K562 (cell line): ENCODE data around the gene DENND1A. TPM values are rescaled to one million over a fixed set of nuclear protein-coding genes. Genes with fewer than 3 reads are reported as not detected.

ENCODE experiments used
- ATAC-seq: fragments of 200-7000 bp; cut with Tn5 transposase; 3 replicates; pipeline ENCODE4 v1.9.1; 2020; ENCODE audit warnings: moderate library complexity
- BruUV-seq: library from RNA; stranded (reverse); fragments of 400-500 nt; replicated peaks from 2 replicates; lab custom pipeline; 2021; lab: Mats Ljungman, UMichigan
- CTCF ChIA-PET: fragments of 300-600 bp; formaldehyde crosslinking; extraction: SDS; loops from one replicate; lab custom pipeline; 2021; ENCODE audit warnings: low intra/inter-chr PET ratio; lab: Yijun Ruan, JAX
- POLR2A ChIA-PET: fragments of 300-600, 350-650 bp; sonication (Branson Sonifier 250); formaldehyde crosslinking; extraction: SDS; loops from one replicate; lab custom pipeline; 2021; ENCODE audit warnings: antibody characterized with exemption, inconsistent platforms; lab: Yijun Ruan, JAX
- DNase-seq, 4 experiments: peaks; one replicate each; pipeline versions ENCODE4 v3.0.0 to v3.0.0-alpha.2; 2011 to 2018; ENCODE audit warnings: low spot score in 3 of 4, mixed read lengths in 3 of 4; ENCODE audit errors: extremely low read depth in 1 of 4
- FAIRE-seq: peaks from 2 replicates; lab custom pipeline; 2011; peaks lifted over from hg19 to GRCh38; lab: Jason Lieb, UNC
- H2AFZ ChIP-seq: 2 replicates; pipeline ENCODE4 v1.6.0; 2011; ENCODE audit warnings: low read depth, low read length, control low read depth, inconsistent platforms
- H3K27ac ChIP-seq: fragments of 200-600 bp; 3 replicates; pipeline ENCODE4 v1.8.0; 2011; ENCODE audit warnings: low read depth, mild to moderate bottlenecking, control low read depth, inconsistent platforms, low read length, moderate library complexity, mixed read lengths; ENCODE audit errors: extremely low read depth
- H3K27me3 ChIP-seq, 2 experiments: fragments of 300-600 bp in 1 of 2; 2 replicates in 1 of 2; 3 replicates in 1 of 2; pipeline versions ENCODE4 v1.6.0 to v1.8.0; 2011; ENCODE audit warnings: inconsistent platforms in 2 of 2, low read length in 2 of 2, mild to moderate bottlenecking in 1 of 2, mixed read lengths in 1 of 2, moderate library complexity in 1 of 2; ENCODE audit not compliant: control insufficient read depth in 2 of 2, insufficient read depth in 2 of 2
- H3K36me3 ChIP-seq: fragments of 300-600 bp; 3 replicates; pipeline ENCODE4 v1.8.0; 2011; ENCODE audit warnings: mild to moderate bottlenecking, low read length, inconsistent platforms; ENCODE audit not compliant: control insufficient read depth, insufficient read depth
- H3K4me1 ChIP-seq, 2 experiments: fragments of 200-600 bp in 1 of 2; replicated peaks in 1 of 2; 2 replicates in 1 of 2; 3 replicates in 1 of 2; pipeline versions ENCODE4 v1.5.1 to v1.8.0; 2011; ENCODE audit warnings: inconsistent platforms in 2 of 2, low read length in 2 of 2, mild to moderate bottlenecking in 1 of 2, mixed read lengths in 1 of 2, moderate library complexity in 1 of 2; ENCODE audit not compliant: control insufficient read depth in 2 of 2, insufficient read depth in 2 of 2
- H3K4me2 ChIP-seq: 2 replicates; pipeline ENCODE4 v1.6.1; 2011; ENCODE audit warnings: low read length, control low read depth, inconsistent platforms, mixed read lengths; ENCODE audit not compliant: insufficient read depth
- H3K4me3 ChIP-seq: fragments of 200-600 bp; sonication (generic), shearing (Covaris generic); 2 replicates; pipeline ENCODE4 v1.5.1; 2016; ENCODE audit warnings: control low read depth, inconsistent platforms
- H3K79me2 ChIP-seq: fragments of 200-600 bp; 3 replicates; pipeline ENCODE4 v1.8.0; 2011; ENCODE audit warnings: low read length, inconsistent platforms; ENCODE audit not compliant: control insufficient read depth, insufficient read depth
- H3K9ac ChIP-seq, 2 experiments: 2 replicates each; pipeline versions ENCODE4 v1.6.0 to v1.6.1; 2011; ENCODE audit warnings: low read depth in 2 of 2, low read length in 2 of 2, control low read depth in 1 of 2, inconsistent platforms in 1 of 2, mild to moderate bottlenecking in 1 of 2, mixed read lengths in 1 of 2; ENCODE audit not compliant: insufficient read depth in 1 of 2
- H3K9me1 ChIP-seq: one replicate; pipeline ENCODE4 v1.6.0; 2011; ENCODE audit warnings: inconsistent platforms, mild to moderate bottlenecking, low read length, moderate library complexity; ENCODE audit not compliant: control insufficient read depth, insufficient read depth
- H3K9me3 ChIP-seq: replicated peaks from 2 replicates; pipeline ENCODE4 v1.5.1; 2011; ENCODE audit warnings: low read depth, low read length, inconsistent platforms; ENCODE audit not compliant: control insufficient read depth, insufficient read depth
- H4K20me1 ChIP-seq: replicated peaks from 2 replicates; pipeline ENCODE4 v1.6.1; 2011; ENCODE audit warnings: low read length, inconsistent platforms, mixed read lengths; ENCODE audit not compliant: control insufficient read depth, insufficient read depth
- CBFB ChIP-seq: sonication (generic); formaldehyde crosslinking; IDR thresholded peaks from 2 replicates; pipeline ENCODE4 v1.4.0; 2020; ENCODE audit warnings: mild to moderate bottlenecking, missing genetic modification reagents
- HDGF ChIP-seq: fragments of 450-650 bp; IDR thresholded peaks from 2 replicates; pipeline ENCODE4 v1.6.1; 2016
- NR1H2 ChIP-seq: sonication (generic); formaldehyde crosslinking; IDR thresholded peaks from 2 replicates; pipeline ENCODE4 v1.4.0; 2020; ENCODE audit warnings: mild to moderate bottlenecking, missing genetic modification reagents
- ZNF639 ChIP-seq, 2 experiments: fragments of 200-800 bp in 1 of 2; sonication (Bioruptor generic) in 1 of 2; sonication (generic) in 1 of 2; formaldehyde crosslinking in 1 of 2; IDR thresholded peaks in 1 of 2; conservative IDR thresholded peaks in 1 of 2; 2 replicates each; pipeline versions ENCODE4 v1.5.0 to v1.6.1; 2016 to 2020; ENCODE audit warnings: missing compliant biosample characterization in 1 of 2, missing genetic modification characterization in 1 of 2, missing genetic modification reagents in 1 of 2
- ZNF79 ChIP-seq: fragments of 250-450 bp; sonication (Bioruptor Pico); IDR thresholded peaks from 2 replicates; pipeline ENCODE4 v1.4.0; 2020; ENCODE audit warnings: low read depth, mild to moderate bottlenecking, moderate library complexity
- WGBS: fragments of 100-300 bp; shearing (Covaris generic); methylation state at CpG from one replicate; pipeline ENCODE4 v1.1.6; 2016; ENCODE audit warnings: low coverage, mixed read lengths; ENCODE audit not compliant: insufficient coverage; ENCODE audit errors: missing lambda C conversion rate; 5-methylcytosine and 5-hydroxymethylcytosine counted together
- in situ Hi-C: fragments of 300-500 bp; cut with MboI; formaldehyde crosslinking; loops from 4 replicates; pipeline ENCODE4 v1.15.0; 2018; ENCODE audit warnings: inconsistent platforms, mixed read lengths
- intact Hi-C: fragments of 100-400 bp; cut with micrococcal nuclease; formaldehyde crosslinking; loops from 2 replicates; pipeline ENCODE4 v1.14.2; 2022
- polyA plus RNA-seq, 8 experiments: library from polyadenylated mRNA; depleted of rRNA in 4 of 8; stranded (reverse) in 5 of 8; unstranded in 3 of 8; fragments of >200 nt; fragmentation: Nextera tagmentation in 2 of 8; fragmentation: Illumina TruSeq in 1 of 8; extraction: Ambion mirVana in 2 of 8; extraction: Trizol in 1 of 8; gene quantifications; 2 replicates each; pipeline versions ENCODE4 v1.2.1 to v1.2.3, GENCODE V29; 2011 to 2014; ENCODE audit warnings: inconsistent platforms in 1 of 8, missing spikeins in 1 of 8
- total RNA-seq, 7 experiments: library from RNA; depleted of rRNA in 6 of 7; stranded (reverse); fragments of >200 nt in 6 of 7; fragmentation: Illumina TruSeq in 2 of 7; extraction: Trizol in 2 of 7; gene quantifications; 2 replicates each; pipeline versions ENCODE4 v1.2.1 to v1.2.3, GENCODE V29; 2011 to 2021; ENCODE audit warnings: low replicate concordance in 1 of 7

DENND1A gene
- total and polyA plus RNA-seq, 9 of the 15 experiments (the other 6 are each of a cell fraction or from before 2014, with no cell fraction given), result 7.6 to 29.5 (median 15.7) TPM

DNA sequence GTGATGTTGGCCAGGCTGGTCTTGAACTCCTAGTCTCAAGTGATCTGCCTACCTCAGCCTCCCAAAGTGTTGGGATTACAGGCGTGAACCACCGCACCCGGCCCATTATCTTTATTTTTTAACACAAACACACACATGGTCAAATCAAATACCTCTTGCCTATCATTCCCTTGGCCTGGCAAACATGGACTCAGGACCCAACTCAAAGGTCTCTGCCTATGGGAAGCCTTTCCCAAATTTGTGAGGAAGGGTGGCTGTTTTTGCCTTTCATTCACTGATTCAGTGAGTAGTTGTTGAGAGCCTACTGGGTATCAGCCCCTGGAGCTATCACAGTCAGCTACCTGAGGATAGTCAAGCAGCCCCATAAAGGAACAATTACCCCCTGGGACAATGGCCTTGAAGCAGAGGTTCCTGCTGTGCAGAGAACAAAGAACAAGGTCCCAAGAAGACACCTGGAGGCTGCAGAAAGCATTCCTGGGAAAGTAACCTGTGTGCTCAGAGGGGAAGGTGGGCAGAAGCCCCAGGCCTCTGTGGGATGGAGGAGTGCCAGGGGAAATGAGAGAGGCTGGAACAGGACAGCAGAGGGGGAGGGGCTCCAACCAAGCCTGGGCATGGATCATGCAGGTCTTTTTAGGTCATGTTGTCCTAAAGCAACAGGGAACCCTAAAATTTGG lies 447.5 kb downstream of the DENND1A start:
- Histone ChIP-seq H3K79me2 (no peaks in the 10 kb centered on the region), H3K9ac (no peak overlapping the region), H3K36me3 (no peaks in the 10 kb centered on the region), H4K20me1 (0 out of 2 replicates have a peak, but pooled peaks cover 4% of the 10 kb centered on the region), H3K4me2 (no peak overlapping the region), H2AFZ (no peak overlapping the region), H3K27ac (no peak overlapping the region), H3K4me1 (0 out of 5 replicates have a peak, but pooled peaks cover 0 to 2% of the 10 kb centered on the region in 2 experiments), H3K27me3 (no peaks in the 10 kb centered on the region), H3K9me1 (no peaks in the 10 kb centered on the region), H3K4me3 (no peak overlapping the region), H3K9me3 (no peaks in the 10 kb centered on the region)
- ChIA-PET POLR2A (no interaction called here), CTCF (no interaction called here)
- no peak for FAIRE-seq
- intact Hi-C loops (no loop called here), in situ Hi-C loops (no loop called here)
- DNase-seq, result no peak
- TF ChIP-seq NR1H2 (no peak), CBFB (no peak), ZNF639 (CRISPR knock-in tag; conservative IDR thresholded peaks at IDR 0.05 in 1 of 2, IDR thresholded peaks at IDR 0.05 in 1 of 2) (no peak), HDGF (no peak), ZNF79 (no peak)
- no TSS peak for BruUV-seq
- 74% methylated on average over 3 of the region's 3 CpGs for WGBS
- ATAC-seq, result no peak
